ENCODE data around the gene HNRNPUL1. TPM values are rescaled to one million over a fixed set of nuclear protein-coding genes. Genes with fewer than 3 reads are reported as not detected.
A peak's percentile ranks its signal among the peaks of the same experiment; 100 is the strongest.

The HNRNPUL1 gene
- total and polyA plus RNA-seq, 9 of the 15 experiments (the other 6 are each of a cell fraction or from before 2014, with no cell fraction given): 7.3 to 211 (median 85.0) TPM

GRCh38 chr19:41310033-41310831, 46.1 kb downstream of the HNRNPUL1 start, which contains the start of gene CCDC97 (continued):
- TF ChIP-seq MXD1 (CRISPR knock-in tag; IDR thresholded peaks at IDR 0.05; ENCODE audit: borderline replicate concordance, poor library complexity, severe bottlenecking) (peak; percentile 32), MYC (IDR thresholded peaks at IDR 0.05; ENCODE audit: low read depth, low read length) (peak; percentile 80), MYC (CRISPR knock-in tag; IDR thresholded peaks at IDR 0.05; ENCODE audit: borderline replicate concordance, low read depth) (peak; percentile 89; the same call in 1 of the 2 replicates), FOXO4 (CRISPR knock-in tag; IDR thresholded peaks at IDR 0.05) (no peak), ZNF274 (IDR thresholded peaks at IDR 0.05; ENCODE audit: borderline replicate concordance, low read depth, low read length) (no peak), CUX1 (CRISPR knock-in tag; IDR thresholded peaks at IDR 0.05) (no peak), TRIM24 (IDR thresholded peaks at IDR 0.05) (peak; percentile 39 to 100; a peak in 3 of 4 replicates), ZNF445 (CRISPR knock-in tag; IDR thresholded peaks at IDR 0.05; ENCODE audit: low read depth) (no peak), MCM7 (IDR thresholded peaks at IDR 0.05) (no peak), NCOA2 (IDR thresholded peaks at IDR 0.05; ENCODE audit: partially characterized antibody in 2 of 2) (no peak), SP1 (CRISPR knock-in tag; IDR thresholded peaks at IDR 0.05) (peak; percentile 93), HEY1 (CRISPR knock-in tag; IDR thresholded peaks at IDR 0.05; ENCODE audit: borderline replicate concordance) (no peak; the same call in 1 of the 2 replicates), JUNB (CRISPR knock-in tag; conservative IDR thresholded peaks at IDR 0.05) (no peak), SAFB2 (IDR thresholded peaks at IDR 0.05; ENCODE audit: borderline replicate concordance, low read depth, low read length, severe bottlenecking) (no peak), ZBTB26 (CRISPR knock-in tag; IDR thresholded peaks at IDR 0.05) (peak; percentile 81; the same call in 1 of the 2 replicates), SAFB (IDR thresholded peaks at IDR 0.05; ENCODE audit: borderline replicate concordance, low read depth, low read length) (peak; percentile 93), ZNF124 (CRISPR knock-in tag; IDR thresholded peaks at IDR 0.05) (no peak), CBX8 (IDR thresholded peaks at IDR 0.05; ENCODE audit: borderline replicate concordance, extremely low read depth, low read depth, low read length, poor library complexity, severe bottlenecking) (no peak), SIN3B (IDR thresholded peaks at IDR 0.05; ENCODE audit: low read depth) (peak; percentile 95)

Measured in K562 (cell line).